GM18951 (cell line): ENCODE measurements around the gene KIF15.
"Not testable (repeated sequence)": the region's sequence is repeated elsewhere in the genome, so short reads cannot be mapped to it uniquely, and the experiment has no call there.

Experiments used
- POLR2A ChIP-seq: IDR thresholded peaks from 4 replicates; pipeline ENCODE4 v1.6.1; 2011; ENCODE audit warnings: mild to moderate bottlenecking; ENCODE audit not compliant: insufficient read length, insufficient read depth; ENCODE audit errors: extremely low read depth
- in situ Hi-C: fragments of 300-500 bp; cut with MboI; formaldehyde crosslinking; loops from one replicate; pipeline ENCODE4 v1.12.0; 2022; ENCODE audit warnings: low sequenced_read_pairs, mixed read lengths, inconsistent platforms; ENCODE audit not compliant: unreplicated experiment

The KIF15 gene

DNA sequence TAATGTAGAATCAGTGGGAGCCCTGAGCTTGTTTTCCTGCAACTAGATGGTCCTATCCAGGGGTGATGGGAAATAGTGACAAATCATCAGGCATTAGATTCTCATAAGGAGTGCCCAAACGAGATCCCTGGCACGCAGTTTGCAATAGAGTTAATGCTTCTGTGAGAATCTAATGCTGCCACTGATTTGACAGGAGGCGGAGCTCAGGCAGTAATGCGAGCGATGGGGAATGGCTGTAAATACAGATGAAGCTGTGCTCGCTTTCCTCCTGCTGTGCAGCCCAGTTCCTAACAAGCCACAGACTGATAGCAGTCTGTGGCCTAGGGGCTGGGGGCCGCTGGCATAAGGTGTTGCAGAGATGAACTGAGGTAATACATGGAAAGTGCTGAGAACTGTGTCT, 71.8 kb downstream of the KIF15 start:
- in situ Hi-C loops, result no loop called here
- no peak for TF ChIP-seq POLR2A

DNA sequence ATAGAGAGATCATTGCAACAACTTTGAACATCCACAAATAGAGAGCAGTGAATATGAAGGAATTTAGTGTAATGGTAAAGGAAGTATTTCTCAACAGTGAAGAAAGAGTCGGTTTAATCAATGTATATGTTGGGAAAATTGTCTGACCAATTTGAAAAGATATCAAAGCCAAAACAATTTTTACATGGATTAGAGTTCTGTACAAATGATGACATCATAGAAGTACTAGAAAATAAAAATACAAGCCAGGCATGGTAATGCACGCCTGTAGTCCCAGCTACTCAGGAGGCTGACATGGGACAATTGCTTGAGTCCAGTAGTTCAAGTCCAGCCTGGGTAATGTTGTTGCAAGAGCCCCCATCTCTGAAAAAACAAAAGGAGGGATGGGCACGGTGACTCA, 74.1 kb downstream of the KIF15 start:
- no peak for TF ChIP-seq POLR2A
- in situ Hi-C loops, result no loop called here

DNA sequence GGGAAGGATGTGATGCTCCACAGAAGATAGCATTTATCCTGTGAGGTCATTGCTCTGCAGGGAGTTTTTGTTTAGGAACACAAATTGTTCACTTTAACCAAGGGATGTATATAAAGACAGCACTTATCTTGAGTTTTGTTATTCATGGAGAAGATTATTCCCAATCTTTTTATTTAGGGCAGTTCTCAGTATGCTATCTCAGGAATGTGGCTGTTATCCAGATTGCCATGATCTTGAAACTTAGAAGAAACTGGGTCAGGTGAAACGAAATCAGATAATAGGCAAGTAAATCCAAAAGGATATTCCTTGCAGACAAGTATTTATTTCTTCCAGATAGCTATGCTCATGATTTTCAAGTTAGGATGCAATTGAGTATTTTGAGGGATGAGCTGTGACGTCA, 80.8 kb downstream of the KIF15 start:
- no peak for TF ChIP-seq POLR2A
- in situ Hi-C loops, result no loop called here

DNA sequence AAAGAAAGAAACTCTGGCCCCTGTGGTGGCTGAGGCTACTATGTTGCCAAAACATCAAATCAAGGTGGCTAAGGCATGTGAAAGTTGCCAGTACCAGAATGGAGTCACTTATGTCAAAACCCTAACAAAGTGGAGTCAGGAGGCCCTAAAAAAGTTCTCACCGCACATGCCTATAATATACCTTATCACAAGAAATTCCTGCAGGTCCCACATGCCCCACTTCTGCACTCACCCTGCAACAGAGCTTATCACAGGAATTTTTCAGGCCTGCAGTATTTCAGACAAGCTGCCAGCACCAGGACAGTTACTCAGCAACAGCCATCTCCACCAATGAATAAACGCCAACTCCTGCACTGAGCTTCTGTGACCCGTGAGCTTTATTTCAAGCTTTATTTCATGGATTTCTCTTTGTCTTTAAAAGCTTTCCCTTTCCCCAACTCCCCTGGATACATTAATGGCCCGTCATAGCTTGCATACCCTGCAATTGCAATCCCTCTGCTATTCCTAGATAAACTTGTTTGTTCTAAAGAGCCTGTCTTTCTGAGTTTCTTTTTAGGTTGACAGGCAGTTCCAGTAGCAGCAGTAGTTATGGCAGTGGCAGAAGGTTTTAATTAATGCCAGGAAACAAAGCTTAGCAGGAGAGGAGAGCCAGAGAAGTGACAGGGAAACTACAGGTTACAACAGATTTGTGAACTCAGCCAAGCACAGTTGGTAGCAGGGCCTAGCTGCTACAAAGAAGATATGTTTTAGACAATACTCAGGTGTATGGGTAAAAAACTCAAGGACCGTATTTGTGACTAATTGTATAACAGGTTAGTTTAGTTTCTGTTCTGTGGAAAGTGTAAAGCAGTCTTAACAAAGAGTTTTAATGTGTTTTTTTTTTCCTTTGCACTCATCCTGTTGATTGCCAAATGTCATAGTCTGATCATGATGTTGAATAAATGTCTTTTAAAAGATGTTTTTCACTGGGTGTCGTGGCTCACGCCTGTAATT, 84.2 kb downstream of the KIF15 start:
- TF ChIP-seq POLR2A, result no peak
- in situ Hi-C loops, result no loop called here

DNA sequence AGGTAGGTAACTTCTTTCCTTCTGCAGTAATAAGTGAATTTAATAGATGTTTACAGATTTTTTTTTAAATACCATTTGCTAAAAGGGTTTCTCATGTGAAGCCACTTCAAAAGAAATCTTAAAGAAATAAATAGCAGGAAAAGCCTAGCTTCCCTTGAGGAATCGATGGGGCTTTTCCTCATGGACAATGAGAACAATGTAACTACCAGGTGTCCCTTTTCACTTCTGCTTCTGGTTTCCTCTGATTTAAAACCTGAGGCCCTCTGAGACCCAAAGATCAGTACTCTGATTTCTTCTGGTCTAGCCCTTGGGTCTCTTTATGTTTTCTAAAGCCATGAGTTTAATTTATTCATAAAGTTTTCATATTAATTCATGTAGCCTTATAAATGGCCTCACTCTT, 87.0 kb downstream of the KIF15 start:
- in situ Hi-C loops, result no loop called here
- TF ChIP-seq POLR2A, result no peak

DNA sequence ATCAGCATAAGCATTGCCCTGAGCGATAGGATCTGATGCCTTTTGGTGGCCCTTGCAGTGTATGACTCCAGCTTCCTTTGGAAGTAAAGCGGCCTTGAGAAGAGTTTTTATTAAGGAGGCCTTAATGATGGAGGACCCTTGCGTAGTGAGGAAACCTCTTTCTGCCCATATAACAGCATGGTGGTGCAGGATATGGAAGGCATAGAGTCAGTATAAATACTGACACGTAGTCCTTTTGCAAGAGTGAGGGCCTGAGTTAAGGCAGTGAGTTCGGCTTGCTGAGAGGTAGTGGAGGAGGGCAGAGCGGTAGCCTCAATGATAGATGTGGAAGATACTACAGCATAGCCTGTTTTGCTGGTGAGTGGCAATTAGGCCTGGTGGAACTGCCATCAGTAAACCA, 95.1 kb downstream of the KIF15 start:
- in situ Hi-C loops, result not testable (repeated sequence)

DNA sequence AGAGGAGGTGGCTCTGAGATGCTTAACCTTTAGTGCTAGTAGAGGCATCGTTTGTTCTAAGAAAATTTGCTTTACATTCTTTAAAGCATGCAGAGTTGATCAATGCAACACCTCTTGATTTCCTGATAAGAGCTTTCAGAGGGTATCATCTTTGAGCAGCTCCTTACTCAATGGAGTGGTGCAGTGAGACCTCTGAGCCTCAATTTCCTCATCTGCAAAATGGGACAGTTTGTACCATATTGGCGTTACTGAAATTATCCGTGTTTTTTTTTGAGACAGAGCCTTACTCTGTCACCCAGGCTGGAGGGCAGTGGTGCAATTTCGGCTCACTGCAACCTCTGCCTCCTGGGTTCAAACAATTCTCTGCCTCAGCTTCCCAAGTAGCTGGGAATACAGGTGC, 98.5 kb downstream of the KIF15 start:
- in situ Hi-C loops, result no loop called here
- TF ChIP-seq POLR2A, result no peak

DNA sequence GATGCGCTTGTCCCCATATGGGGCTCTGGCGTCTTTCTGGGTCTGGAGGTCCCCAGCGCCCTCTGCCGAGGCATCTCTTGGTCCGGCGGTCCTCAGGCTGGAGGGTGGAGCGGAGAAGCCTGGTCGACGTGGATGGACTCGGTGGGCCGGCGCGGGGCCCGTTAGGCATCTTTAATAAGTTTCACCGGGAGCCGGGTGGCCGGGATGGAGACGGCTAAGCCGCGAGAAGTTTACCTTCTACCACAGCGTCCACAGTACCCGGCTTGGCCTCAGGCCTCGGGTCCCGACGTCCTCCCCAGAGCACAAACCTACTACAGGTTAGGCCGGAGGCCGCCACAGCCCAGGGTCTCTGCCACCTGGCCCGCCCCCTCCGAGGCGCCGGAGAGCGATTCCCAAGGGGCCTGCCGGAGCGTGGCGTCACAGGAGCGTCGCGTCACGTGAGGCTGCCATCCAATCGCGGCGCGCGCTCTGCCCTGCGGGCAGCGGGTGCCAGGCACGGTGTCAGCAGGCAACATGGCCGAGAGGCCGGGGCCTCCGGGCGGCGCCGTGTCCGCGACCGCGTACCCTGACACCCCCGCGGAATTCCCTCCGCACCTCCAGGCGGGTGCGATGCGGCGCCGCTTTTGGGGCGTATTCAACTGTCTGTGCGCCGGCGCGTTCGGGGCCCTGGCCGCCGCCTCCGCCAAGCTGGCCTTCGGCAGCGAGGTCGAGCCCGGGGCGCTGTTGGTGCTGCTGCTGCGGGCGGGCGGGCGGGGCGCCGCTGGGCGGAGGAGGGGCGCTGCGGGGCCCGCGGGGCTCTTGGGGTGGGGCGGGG, 100.0 kb downstream of the KIF15 start, which contains the start of gene TMEM42:
Gene TMEM42 (plus strand): TSS at position 501 of the 814 bp plus-strand sequence. CDS start 13 bp downstream, at position 514.
- peak; percentile 94 for TF ChIP-seq POLR2A
- in situ Hi-C loops, result no loop called here

DNA sequence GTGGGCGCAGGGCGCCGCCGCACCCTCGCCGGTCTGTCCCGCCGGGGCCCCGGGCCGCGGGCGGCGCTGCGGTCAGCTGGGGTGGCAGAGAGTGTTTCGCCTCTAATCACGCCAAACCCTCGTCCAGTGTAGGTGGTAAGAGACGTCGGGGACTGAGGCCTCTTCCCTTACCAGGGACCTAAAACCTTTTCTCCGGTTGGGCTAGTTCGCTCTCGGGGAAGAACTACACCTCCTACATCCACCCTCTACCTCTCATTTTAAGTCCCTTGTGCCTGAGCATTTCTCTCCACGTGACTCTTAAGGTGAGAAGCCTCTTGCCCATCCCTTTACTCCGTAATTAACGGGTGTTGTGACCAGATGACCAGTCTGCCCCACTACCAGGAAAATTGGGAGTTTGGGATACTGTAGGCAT, 100.6 kb downstream of the KIF15 start:
- in situ Hi-C loops, result no loop called here
- TF ChIP-seq POLR2A, result no peak

DNA sequence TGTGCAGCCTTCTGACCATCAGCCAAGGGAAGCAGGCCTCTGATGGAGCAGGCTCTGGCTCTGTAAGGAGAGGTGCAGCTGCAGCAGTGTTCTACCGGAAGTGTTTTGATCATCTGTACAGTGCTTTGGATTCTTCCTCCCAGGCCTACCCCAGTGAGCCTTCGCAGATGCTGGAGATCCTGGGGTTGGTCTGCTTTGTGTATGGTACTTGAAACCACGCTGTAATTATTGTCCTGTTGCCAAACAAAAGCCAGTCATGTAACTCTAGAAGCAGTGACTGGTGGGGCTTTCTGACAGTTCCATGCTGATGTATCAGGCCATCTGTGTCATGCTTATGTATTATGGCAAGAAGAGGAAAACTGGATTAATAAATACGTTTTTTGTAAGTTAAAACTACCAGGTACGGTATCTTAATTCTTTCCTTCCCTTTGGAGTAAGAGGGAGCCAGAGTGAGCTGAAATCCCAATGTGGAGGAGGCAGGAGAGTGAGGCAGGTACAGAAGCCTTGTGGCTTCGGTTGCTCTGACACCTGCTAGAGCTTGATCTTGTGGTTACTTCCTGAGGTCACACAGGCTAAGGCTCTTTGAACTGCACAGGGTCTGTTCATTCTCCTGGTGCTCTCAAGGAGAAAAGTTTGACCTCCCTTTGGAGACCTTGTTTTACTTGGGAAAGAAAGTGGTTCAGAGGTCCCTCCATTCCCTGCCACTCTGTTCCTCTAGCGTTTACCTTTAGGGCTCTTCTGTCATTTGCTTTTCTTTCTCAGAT, 103.9 kb downstream of the KIF15 start:
- no peak for TF ChIP-seq POLR2A
- in situ Hi-C loops, result no loop called here

DNA sequence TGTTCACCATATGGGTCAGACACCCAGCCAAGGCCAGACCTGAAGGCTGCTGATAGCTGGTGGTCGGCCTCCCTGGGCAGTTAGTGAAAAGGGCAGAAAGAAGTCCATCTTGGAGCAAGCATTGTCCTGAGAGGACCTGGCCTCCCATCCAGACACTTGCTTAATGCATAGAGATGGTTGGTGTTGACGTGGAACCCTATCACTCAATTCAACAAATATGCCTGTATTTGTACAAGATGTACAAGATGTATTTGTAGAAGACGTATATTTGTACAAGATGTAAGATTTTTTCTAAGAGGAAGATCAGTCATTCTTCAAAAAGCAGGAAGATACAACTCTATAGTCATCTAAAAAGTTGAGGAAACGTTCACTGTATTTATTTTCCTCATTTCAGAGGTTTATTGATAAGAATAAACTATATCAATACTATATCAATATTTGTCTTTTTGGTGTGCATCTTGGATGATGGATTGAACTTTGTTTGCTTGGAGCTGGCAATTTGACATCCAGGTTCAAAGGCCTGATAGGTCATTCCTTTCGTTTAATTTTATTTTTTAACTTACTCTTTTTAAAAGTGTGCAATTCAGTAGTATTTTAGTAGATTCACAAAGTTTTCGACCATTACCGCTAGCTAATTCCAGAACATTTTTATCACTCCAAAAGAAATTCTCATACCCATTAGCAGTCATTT, 106.0 kb downstream of the KIF15 start:
- in situ Hi-C loops, result no loop called here
- TF ChIP-seq POLR2A, result no peak

DNA sequence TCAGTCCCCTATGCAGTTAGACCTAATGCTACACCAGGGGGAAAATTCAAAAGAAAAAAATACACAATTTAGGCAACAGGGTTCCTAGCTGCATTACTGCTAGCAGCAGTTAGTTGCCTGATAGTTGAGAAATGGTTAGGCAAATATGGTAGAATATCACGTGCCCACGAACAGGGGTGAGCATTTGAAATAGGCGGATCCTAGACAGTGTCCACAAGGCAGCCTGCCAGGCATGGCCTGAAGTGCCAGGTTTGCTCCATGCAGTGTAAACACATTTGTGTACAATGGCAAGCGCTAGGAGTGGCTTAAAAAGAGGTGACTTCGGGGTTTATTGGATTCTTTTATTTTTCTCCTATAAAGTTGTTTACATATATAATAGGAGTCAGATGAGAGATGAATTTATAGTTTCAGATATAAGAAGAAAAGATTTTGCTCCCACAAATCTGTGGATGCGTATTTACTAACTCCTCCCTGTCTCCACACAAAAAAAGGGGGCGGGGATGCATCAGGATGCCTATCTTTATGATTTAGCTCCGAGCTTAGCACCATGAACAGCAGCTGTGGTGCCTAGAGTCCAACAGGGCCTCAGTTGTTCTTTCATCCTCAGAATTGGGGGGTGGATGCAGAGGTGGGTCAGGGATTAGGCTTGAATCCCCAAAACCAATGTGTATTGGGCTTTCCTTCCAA, 108.9 kb downstream of the KIF15 start:
- in situ Hi-C loops, result no loop called here
- TF ChIP-seq POLR2A, result no peak
